NCI-H1105 (cell line): ENCODE data around the gene SIGLEC5.
A peak's percentile ranks its signal among the peaks of the same experiment; 100 is the strongest.

Experiments
- DNase-seq: peaks from one replicate; lab custom pipeline; 2025; lab: John Stamatoyannopoulos, UW

Gene SIGLEC5

GRCh38 chr19:51627491-51628138 is 2.6 kb downstream of the SIGLEC5 start:
- no peak for DNase-seq

- no peak for DNase-seq
Measured at GRCh38 chr19:51626675-51627074, 3.5 kb downstream of the SIGLEC5 start.

- no peak for DNase-seq
Measured at GRCh38 chr19:51621178-51621577, 9.0 kb downstream of the SIGLEC5 start.

- no peak for DNase-seq
Measured at GRCh38 chr19:51615991-51616390, 14.2 kb downstream of the SIGLEC5 start.

GRCh38 chr19:51614789-51615188 is 15.4 kb downstream of the SIGLEC5 start:
- DNase-seq = no peak

- DNase-seq = no peak
Measured at GRCh38 chr19:51610576-51610975, 19.6 kb downstream of the SIGLEC5 start.

GRCh38 chr19:51607920-51608562 is 22.2 kb downstream of the SIGLEC5 start:
- no peak for DNase-seq

- DNase-seq = no peak
Measured at GRCh38 chr19:51607077-51607476, 23.1 kb downstream of the SIGLEC5 start.

GRCh38 chr19:51602189-51602854 is 27.9 kb downstream of the SIGLEC5 start:
- no peak for DNase-seq

- no peak for DNase-seq
Measured at GRCh38 chr19:51600940-51601580, 29.1 kb downstream of the SIGLEC5 start.

- DNase-seq = no peak
Measured at GRCh38 chr19:51599084-51599483, 31.1 kb downstream of the SIGLEC5 start.

- DNase-seq = no peak
Measured at GRCh38 chr19:51598159-51598915, 31.9 kb downstream of the SIGLEC5 start.

GRCh38 chr19:51595190-51596175 is 34.7 kb downstream of the SIGLEC5 start:
- DNase-seq = no peak

GRCh38 chr19:51594774-51595109 is 35.5 kb downstream of the SIGLEC5 start:
- no peak for DNase-seq

- peak; percentile 90 for DNase-seq
Measured at GRCh38 chr19:51593969-51594773, 36.0 kb downstream of the SIGLEC5 start.

GRCh38 chr19:51593138-51593890 is 36.9 kb downstream of the SIGLEC5 start:
- no peak for DNase-seq

- no peak for DNase-seq
Measured at GRCh38 chr19:51592521-51592920, 37.7 kb downstream of the SIGLEC5 start.

GRCh38 chr19:51590441-51590840 is 39.8 kb downstream of the SIGLEC5 start:
- no peak for DNase-seq

GRCh38 chr19:51589511-51589910 is 40.7 kb downstream of the SIGLEC5 start:
- no peak for DNase-seq
